B cell (primary cell): ENCODE data around the gene SELENOS.

Experiments
- EZH2 ChIP-seq: IDR thresholded peaks from 2 replicates; pipeline ENCODE4 v1.6.1; 2012; ENCODE audit warnings: borderline replicate concordance, low read depth, mild to moderate bottlenecking, moderate library complexity, low read length; ENCODE audit not compliant: insufficient read depth, poor library complexity, severe bottlenecking
- TF ChIP-seq, protein P1 (sequence below): fragments of 200-600 bp; IDR thresholded peaks from one replicate; pipeline ENCODE4 v1.8.0; 2022; ENCODE audit warnings: antibody characterized with exemption, mild to moderate bottlenecking

DNA sequence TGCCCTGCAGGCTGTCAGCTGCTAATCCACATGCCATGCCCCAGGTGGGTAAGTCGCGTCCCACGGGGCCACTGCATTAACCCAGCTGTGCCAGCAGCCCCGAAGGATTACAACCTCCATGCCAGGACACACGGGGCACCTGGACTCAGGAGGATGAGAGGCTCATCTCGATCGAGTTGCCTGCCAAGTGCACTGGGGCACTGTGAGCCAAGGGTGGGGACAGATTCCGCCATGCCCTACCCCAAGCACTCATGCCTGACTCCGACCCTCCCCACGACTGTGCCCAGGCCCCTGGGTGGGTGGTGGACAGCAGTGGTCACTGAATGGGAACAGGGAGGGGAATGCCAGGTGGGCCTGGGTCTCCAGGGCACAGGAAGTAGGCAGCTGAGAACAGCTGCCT is 38.5 kb upstream of the SELENOS start:
- TF ChIP-seq, protein P1, sequence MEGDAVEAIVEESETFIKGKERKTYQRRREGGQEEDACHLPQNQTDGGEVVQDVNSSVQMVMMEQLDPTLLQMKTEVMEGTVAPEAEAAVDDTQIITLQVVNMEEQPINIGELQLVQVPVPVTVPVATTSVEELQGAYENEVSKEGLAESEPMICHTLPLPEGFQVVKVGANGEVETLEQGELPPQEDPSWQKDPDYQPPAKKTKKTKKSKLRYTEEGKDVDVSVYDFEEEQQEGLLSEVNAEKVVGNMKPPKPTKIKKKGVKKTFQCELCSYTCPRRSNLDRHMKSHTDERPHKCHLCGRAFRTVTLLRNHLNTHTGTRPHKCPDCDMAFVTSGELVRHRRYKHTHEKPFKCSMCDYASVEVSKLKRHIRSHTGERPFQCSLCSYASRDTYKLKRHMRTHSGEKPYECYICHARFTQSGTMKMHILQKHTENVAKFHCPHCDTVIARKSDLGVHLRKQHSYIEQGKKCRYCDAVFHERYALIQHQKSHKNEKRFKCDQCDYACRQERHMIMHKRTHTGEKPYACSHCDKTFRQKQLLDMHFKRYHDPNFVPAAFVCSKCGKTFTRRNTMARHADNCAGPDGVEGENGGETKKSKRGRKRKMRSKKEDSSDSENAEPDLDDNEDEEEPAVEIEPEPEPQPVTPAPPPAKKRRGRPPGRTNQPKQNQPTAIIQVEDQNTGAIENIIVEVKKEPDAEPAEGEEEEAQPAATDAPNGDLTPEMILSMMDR, result no peak
- no peak for TF ChIP-seq EZH2
